ENCODE data around the gene SOX30. TPM values are rescaled to one million over a fixed set of nuclear protein-coding genes. Genes with fewer than 3 reads are reported as not detected.

Gene SOX30
- total RNA-seq, 1 donor from 2014 or later, result not detected

Other genes with a start within 250 kb of the SOX30 start
- gene NIPAL4, start 192.2 kb downstream of the SOX30 start, total RNA-seq, result not detected in 2 replicates
- 8.9 and 25.3 TPM in 2 replicates for gene ADAM19, start 76.7 kb downstream of the SOX30 start, total RNA-seq
- gene C5orf52, start 19.1 kb upstream of the SOX30 start, total RNA-seq, result not detected in 2 replicates
- gene THG1L, start 79.0 kb upstream of the SOX30 start, total RNA-seq, result 5.4 and 10.2 TPM in 2 replicates
- 5.0 and 5.4 TPM in 2 replicates for gene LSM11, start 91.3 kb upstream of the SOX30 start, total RNA-seq
- 73.2 and 86.7 TPM in 2 replicates for gene CLINT1, start 206.7 kb upstream of the SOX30 start, total RNA-seq

Measured in lung microvascular endothelial cell (primary cell).